Measurements from ENCODE around the gene ZBTB20.

ZBTB20 gene

DNA sequence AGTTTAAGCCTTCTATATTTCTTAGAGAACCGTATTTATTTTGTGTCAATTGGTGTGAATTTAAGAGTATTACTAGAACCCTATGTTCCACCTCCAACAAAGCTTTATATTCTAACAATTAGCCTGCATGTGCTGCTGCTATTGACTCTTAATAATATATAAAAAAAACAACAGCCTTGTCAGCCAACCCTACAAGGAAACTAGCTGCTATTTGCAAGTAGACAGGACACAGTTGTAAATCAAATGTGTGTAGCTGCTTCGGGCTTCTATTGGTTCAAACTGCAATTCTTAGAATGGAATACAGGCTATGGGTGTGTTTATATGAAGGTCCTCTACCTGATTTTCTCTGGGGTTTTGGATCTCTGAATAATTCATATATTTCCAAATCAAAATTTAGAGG, 60.7 kb downstream of the ZBTB20 start:
- H3K27me3 Mint-ChIP-seq (ENCODE audit: low read depth) = no peaks in the 10 kb centered on the region
- no peaks in the 10 kb centered on the region for H3K9me3 Mint-ChIP-seq
- H3K27ac Mint-ChIP-seq = no peak overlapping the region
- H3K36me3 Mint-ChIP-seq (ENCODE audit: low read depth) = no peaks in the 10 kb centered on the region
- no peak overlapping the region for H3K4me3 Mint-ChIP-seq
- no peaks in the 10 kb centered on the region for H3K4me1 Mint-ChIP-seq (ENCODE audit: low read depth)

DNA sequence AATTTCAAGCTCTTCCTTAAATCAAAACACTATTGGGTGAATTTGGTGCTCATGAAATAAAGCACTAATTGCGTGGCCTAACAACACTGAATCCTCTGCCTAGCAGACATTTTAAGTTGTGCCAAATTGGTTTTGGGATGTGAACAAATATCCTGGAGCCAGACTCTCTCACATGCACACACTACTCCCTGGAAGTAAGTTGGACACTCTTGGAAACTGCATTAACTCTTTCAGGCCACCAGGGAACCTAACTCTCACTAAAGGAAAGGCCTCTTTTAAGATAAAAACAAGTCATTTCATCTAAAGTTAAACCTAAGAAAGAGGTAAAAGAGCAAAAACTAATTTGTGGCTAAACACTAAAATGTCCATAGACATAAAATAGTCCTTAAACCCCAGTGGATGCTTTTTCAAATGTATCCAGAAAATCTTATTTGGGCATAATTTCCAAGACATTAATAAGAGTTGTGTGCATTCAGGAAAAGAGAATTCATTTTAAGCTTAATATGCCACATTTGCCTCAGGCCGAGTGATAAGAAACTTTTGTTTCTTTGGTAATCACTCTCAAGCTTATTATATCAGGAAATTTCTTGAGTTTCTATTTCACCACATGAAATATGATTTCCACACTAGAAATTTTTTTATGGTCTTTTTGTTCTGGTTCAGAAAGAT, 61.8 kb downstream of the ZBTB20 start:
- H3K4me1 Mint-ChIP-seq (ENCODE audit: low read depth) = no peaks in the 10 kb centered on the region
- H3K36me3 Mint-ChIP-seq (ENCODE audit: low read depth) = no peaks in the 10 kb centered on the region
- H3K27me3 Mint-ChIP-seq (ENCODE audit: low read depth) = no peaks in the 10 kb centered on the region
- H3K27ac Mint-ChIP-seq = no peak overlapping the region
- no peak overlapping the region for H3K4me3 Mint-ChIP-seq
- H3K9me3 Mint-ChIP-seq = no peaks in the 10 kb centered on the region

DNA sequence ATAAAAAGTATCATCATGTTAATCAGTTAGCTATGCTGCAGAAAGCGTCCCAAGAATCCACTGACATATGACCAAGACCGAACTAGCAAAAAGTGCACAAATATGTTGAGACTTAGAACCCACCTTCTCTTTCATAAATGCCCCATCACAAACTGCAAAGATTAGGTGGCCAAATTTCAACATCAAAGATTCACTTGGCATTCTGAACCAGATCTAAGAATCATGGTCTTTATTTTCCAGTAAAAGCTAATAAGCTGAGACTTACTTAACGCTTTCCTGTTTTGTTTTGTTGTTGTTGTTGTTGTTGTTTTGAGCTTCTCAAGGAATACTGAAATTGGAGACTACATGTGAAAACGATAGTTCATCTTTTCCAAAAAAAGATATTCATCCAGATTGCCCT, 62.4 kb downstream of the ZBTB20 start:
- H3K27me3 Mint-ChIP-seq (ENCODE audit: low read depth) = no peaks in the 10 kb centered on the region
- no peaks in the 10 kb centered on the region for H3K9me3 Mint-ChIP-seq
- H3K4me3 Mint-ChIP-seq = no peak overlapping the region
- H3K27ac Mint-ChIP-seq = no peak overlapping the region
- no peaks in the 10 kb centered on the region for H3K36me3 Mint-ChIP-seq (ENCODE audit: low read depth)
- H3K4me1 Mint-ChIP-seq (ENCODE audit: low read depth) = no peaks in the 10 kb centered on the region

DNA sequence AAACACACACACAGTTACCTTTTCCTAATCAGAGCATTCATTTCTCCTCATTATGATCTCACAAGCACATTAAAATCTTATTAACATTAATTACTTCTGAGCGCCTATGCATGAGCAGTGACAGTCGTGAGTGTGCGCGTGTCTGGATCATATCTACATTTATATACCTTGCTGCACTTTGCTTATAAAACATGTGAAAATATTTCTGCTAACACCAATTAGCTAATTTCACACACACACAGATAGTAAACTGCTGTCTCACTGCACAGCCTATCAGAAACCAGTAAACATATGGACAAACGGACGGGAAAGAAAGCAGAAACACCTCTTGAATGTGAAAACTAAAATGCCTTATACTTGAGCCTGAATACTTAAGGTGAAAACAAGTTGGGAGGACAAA, 64.8 kb downstream of the ZBTB20 start:
- H3K27me3 Mint-ChIP-seq (ENCODE audit: low read depth) = no peaks in the 10 kb centered on the region
- H3K4me3 Mint-ChIP-seq = no peak overlapping the region
- H3K36me3 Mint-ChIP-seq (ENCODE audit: low read depth) = no peaks in the 10 kb centered on the region
- no peaks in the 10 kb centered on the region for H3K9me3 Mint-ChIP-seq
- no peaks in the 10 kb centered on the region for H3K4me1 Mint-ChIP-seq (ENCODE audit: low read depth)
- H3K27ac Mint-ChIP-seq = no peak overlapping the region

DNA sequence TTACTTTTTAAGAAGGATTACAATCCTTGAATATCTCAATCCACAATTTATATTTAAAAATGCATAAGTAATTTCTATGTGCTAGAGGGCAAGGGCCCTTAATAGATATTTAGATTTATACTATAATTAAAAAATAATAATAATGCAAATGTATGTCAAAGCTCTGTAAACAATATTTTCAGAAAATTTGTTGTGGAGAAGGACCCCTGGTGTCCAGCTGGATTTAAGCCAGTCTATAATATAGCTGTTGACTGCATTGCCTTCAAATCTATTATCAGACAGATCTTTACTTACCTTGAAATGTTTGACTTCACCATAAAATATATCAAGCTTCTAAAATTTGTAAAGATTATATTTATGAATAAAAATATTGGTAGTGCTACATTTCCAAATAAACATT, 65.6 kb downstream of the ZBTB20 start:
- Mint-ChIP-seq H3K27me3 (ENCODE audit: low read depth) (no peaks in the 10 kb centered on the region), H3K36me3 (ENCODE audit: low read depth) (no peaks in the 10 kb centered on the region), H3K9me3 (no peaks in the 10 kb centered on the region), H3K4me3 (no peak overlapping the region), H3K27ac (no peak overlapping the region), H3K4me1 (ENCODE audit: low read depth) (no peaks in the 10 kb centered on the region)

DNA sequence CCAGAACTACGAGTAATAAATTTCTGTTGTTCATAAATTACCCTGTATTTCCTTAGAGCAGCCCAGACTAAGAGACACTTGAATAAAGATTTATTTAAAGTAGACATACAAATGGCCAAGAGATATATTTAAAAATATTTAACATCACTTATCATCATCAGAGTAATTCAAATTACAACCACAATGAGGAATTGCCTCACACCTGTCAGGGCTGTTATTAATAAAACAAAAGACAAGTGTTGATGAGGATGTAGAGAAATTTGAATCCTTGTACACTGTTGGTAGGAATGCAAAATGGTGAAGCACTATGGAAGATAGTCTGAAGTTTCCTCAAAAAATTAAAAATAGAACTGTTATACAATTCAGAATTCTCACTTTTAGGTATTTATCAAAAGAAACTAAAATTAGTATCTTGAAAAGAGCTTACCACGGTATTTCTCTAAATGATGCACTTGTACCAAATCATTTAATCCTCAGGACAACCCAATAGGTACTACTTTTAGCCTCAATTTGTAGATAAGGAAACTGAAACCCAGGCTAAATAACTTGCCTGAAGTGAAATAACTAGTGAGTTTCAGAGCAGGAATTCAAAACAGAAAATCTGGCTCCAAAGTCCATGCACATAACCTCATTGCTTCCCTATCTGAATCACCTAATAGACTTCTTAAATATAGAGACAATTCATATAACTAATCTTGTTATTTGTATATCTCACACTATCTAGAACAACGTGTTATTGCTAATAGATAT, 69.4 kb downstream of the ZBTB20 start:
- Mint-ChIP-seq H3K36me3 (ENCODE audit: low read depth) (peaks cover 1% of the 10 kb centered on the region), H3K4me1 (ENCODE audit: low read depth) (no peaks in the 10 kb centered on the region), H3K27me3 (ENCODE audit: low read depth) (no peaks in the 10 kb centered on the region), H3K4me3 (no peak overlapping the region), H3K9me3 (no peaks in the 10 kb centered on the region), H3K27ac (no peak overlapping the region)

DNA sequence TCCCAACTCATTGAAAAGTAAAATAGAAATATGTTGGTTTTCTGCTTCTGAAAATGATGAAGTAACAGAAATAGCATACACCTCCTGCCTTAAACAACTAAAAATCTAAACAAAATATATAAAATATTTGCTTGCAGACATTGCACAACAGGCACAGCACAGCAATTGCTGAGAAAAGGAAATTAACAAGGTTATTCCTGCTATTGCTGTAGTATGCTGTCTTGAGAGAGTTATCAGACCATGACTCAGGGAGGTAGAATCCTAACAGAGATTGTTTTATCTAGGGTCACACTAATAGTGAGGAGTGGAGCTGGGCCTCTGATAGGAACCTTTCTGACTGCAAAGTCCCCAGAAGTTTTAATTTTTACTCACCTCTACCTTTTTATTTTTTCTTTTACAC, 72.6 kb downstream of the ZBTB20 start:
- peaks cover 1% of the 10 kb centered on the region for H3K36me3 Mint-ChIP-seq (ENCODE audit: low read depth)
- H3K27ac Mint-ChIP-seq = no peak overlapping the region
- no peak overlapping the region for H3K4me3 Mint-ChIP-seq
- H3K27me3 Mint-ChIP-seq (ENCODE audit: low read depth) = no peaks in the 10 kb centered on the region
- no peaks in the 10 kb centered on the region for H3K9me3 Mint-ChIP-seq
- peaks cover 3% of the 10 kb centered on the region for H3K4me1 Mint-ChIP-seq (ENCODE audit: low read depth)

DNA sequence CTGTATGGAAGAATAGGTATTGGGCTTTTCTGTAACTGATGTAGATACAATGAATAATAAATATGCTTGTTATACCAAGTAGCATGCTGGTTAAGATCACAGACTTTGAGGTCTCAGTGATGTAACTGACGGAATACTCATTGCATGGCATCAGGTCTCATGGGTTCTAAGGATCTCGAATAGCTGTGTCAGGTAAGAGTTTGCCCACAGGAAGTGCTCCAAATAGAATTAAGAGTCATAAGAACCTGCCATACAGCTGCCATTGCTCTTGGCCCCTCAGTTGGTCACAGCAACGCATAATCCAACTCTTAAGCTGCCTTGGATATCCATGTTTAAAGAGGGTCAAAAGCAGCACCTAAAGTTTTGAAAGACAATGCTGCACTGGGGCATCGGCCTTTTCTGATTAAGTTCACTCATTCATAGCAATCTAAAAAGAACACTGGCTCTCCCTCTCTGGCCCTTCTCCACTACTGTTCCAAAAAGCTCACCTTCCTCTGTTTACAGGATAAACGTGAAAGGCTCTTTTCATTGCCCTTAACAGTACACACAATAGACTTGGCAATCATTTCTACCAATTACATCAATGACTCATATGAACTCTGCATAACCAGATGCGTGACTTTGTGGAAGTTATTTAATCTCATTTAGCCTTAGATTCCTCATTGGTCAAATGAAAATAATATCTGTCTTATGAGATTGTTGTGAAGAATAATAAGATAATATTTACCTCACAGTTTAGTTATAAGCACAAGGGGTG, 74.6 kb downstream of the ZBTB20 start:
- no peak overlapping the region for H3K27ac Mint-ChIP-seq
- H3K4me1 Mint-ChIP-seq (ENCODE audit: low read depth) = peaks cover 8% of the 10 kb centered on the region
- H3K27me3 Mint-ChIP-seq (ENCODE audit: low read depth) = no peaks in the 10 kb centered on the region
- no peaks in the 10 kb centered on the region for H3K9me3 Mint-ChIP-seq
- H3K36me3 Mint-ChIP-seq (ENCODE audit: low read depth) = peaks cover 1% of the 10 kb centered on the region
- H3K4me3 Mint-ChIP-seq = no peak overlapping the region

DNA sequence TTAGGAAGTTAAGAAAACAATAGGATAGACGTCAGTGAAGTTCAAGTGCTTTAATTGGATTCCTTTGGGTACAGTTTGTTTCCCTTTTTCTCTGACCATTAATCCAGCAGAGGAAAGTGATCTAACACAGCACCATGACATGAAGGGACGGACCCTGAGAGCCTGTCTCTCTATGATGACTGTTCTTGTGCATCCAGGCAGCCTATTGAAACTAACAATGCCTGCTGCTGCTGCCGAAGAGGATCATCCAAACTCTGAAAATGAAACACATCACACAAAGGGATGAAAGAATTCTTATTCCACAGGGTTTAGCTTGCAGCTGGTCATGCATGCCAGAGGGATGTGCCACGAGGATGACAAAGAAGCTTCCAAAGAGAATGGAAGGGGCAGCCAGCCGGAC, 75.5 kb downstream of the ZBTB20 start:
- H3K27ac Mint-ChIP-seq = no peak overlapping the region
- no peaks in the 10 kb centered on the region for H3K27me3 Mint-ChIP-seq (ENCODE audit: low read depth)
- no peak overlapping the region for H3K4me3 Mint-ChIP-seq
- no peaks in the 10 kb centered on the region for H3K9me3 Mint-ChIP-seq
- H3K4me1 Mint-ChIP-seq (ENCODE audit: low read depth) = peaks cover 8% of the 10 kb centered on the region
- H3K36me3 Mint-ChIP-seq (ENCODE audit: low read depth) = peaks cover 1% of the 10 kb centered on the region

DNA sequence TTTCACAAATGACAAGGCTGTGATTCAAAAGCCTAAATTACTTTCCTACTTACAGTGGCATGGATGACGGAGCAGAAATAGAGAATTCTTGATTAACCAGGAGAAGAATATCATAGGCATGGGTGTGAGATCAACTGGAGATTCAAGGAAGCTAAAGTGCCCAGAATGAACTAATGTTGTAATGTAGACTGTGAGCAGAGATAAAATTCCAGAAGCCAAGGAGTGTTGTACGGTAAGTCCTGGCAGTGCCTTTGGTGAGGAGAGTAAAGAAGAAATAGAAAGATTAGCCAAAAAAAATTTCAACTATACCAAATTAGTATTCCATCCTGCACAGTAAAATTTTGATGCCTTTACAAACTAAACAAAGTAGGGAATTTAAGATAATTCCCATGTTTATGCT, 75.9 kb downstream of the ZBTB20 start:
- Mint-ChIP-seq H3K4me1 (ENCODE audit: low read depth) (peaks cover 8% of the 10 kb centered on the region), H3K4me3 (no peak overlapping the region), H3K9me3 (no peaks in the 10 kb centered on the region), H3K27me3 (ENCODE audit: low read depth) (no peaks in the 10 kb centered on the region), H3K36me3 (ENCODE audit: low read depth) (peaks cover 3% of the 10 kb centered on the region), H3K27ac (no peak overlapping the region)

DNA sequence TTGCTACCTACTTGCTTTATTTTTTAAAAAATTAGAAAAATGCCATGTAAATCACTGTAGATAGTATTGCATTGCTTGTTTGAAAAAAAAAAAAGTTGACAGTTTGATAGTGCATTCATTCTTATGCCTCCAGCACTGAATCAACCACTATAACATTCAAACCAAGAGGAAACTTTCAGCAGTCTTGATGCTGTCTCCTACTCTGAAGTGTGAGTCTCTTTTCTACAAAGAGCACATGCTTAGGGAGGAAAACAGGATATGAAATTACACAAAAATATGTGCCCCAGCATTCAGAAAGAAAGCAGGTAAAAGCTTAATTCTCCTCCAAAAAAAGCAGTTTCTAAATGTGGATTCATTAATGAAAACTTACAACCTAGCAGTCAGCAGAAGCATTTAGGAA, 78.3 kb downstream of the ZBTB20 start:
- Mint-ChIP-seq H3K27me3 (ENCODE audit: low read depth) (no peaks in the 10 kb centered on the region), H3K36me3 (ENCODE audit: low read depth) (peaks cover 2% of the 10 kb centered on the region), H3K9me3 (no peaks in the 10 kb centered on the region), H3K27ac (no peak overlapping the region), H3K4me3 (no peak overlapping the region), H3K4me1 (ENCODE audit: low read depth) (peaks cover 8% of the 10 kb centered on the region)

DNA sequence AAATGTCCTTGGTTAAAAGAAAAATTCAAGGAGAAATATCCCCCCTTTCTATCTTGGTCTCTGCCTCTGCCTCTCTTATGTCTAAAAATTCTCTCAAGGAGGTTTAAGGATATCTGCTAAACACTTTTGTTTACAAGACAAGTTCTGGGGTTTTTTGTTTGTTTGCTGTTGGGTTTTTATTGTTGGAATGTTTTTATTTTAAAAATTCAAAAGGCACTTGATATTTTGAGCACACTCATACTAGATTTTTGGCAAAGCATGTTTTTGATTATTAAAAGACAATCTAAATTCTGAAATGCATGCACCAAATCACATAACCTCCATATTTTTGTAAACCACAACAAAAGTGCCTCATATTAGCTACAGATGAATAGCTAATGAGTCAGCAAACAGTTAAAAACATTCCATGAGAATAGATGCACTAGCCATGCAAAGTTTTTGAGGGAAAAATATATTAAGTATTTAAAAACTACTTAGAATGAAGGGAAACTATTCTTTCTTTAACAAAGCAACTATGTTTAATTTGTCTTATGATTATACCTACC, 84.6 kb downstream of the ZBTB20 start:
- Mint-ChIP-seq H3K4me1 (ENCODE audit: low read depth) (no peaks in the 10 kb centered on the region), H3K4me3 (no peak overlapping the region), H3K27me3 (ENCODE audit: low read depth) (no peaks in the 10 kb centered on the region), H3K9me3 (no peaks in the 10 kb centered on the region), H3K36me3 (ENCODE audit: low read depth) (peaks cover 3% of the 10 kb centered on the region), H3K27ac (no peak overlapping the region)

DNA sequence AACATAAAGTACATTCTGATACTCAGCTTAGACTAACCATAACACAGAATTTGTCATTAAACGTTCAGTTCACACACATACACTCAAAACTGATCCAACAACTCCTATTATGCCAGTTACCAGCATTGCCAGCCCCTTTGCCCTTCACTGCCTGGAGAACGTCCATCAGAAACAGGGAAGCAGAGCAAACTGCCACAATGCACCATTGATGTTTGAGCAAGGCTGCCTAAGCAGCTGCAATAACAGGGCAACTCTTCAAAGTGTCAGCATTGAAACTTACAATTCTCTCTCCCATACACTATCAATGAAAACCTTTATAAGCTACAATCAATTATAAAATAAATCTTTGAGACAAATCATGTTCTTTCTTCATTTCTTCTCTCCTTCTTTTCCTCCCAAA, 85.1 kb downstream of the ZBTB20 start:
- H3K4me3 Mint-ChIP-seq = no peak overlapping the region
- H3K36me3 Mint-ChIP-seq (ENCODE audit: low read depth) = peaks cover 3% of the 10 kb centered on the region
- no peaks in the 10 kb centered on the region for H3K4me1 Mint-ChIP-seq (ENCODE audit: low read depth)
- H3K9me3 Mint-ChIP-seq = no peaks in the 10 kb centered on the region
- H3K27ac Mint-ChIP-seq = no peak overlapping the region
- H3K27me3 Mint-ChIP-seq (ENCODE audit: low read depth) = no peaks in the 10 kb centered on the region

DNA sequence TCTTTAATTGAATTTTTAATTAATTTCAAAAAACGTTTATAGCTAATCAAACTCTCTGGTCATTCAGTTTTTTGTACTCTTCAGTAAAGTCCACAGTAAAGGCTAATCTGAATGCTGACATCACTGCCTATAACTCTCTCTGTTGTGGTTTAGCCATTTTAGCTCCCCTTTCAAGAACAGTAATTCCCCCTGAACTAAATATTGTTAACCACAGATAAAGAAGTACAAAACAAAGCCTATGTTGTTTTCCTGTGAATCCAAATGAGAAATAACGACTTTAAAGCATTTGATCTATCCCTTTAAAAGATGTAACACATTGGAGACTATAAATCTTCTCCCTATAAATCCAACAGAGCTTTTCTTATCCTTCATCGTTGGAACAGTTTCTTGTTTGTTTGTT, 94.2 kb downstream of the ZBTB20 start:
- Mint-ChIP-seq H3K27ac (no peak overlapping the region), H3K4me1 (ENCODE audit: low read depth) (no peaks in the 10 kb centered on the region), H3K27me3 (ENCODE audit: low read depth) (no peaks in the 10 kb centered on the region), H3K36me3 (ENCODE audit: low read depth) (no peaks in the 10 kb centered on the region), H3K9me3 (no peaks in the 10 kb centered on the region), H3K4me3 (no peak overlapping the region)

DNA sequence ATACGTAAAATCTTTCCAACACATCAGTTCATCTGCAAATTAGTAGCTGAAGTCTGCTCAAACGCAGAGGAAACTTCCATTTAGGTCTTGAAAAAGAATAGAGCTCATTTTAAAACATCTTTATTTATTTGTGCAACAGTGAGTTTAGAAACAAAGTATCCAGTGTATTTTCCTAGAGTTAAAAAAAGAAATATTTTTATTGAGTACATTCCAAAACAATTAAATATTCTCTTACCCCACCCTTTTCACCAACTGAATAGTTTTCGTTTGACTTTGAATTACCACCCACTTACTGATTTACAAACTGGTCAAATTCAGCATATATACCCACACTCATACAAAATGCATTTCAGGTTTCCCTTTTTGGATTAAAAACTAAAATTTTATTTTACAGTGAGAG, 104.7 kb downstream of the ZBTB20 start:
- no peak overlapping the region for H3K4me3 Mint-ChIP-seq

More for the DNA sequence above, 104.7 kb downstream of the ZBTB20 start:
- H3K27ac Mint-ChIP-seq = no peak overlapping the region
- H3K27me3 Mint-ChIP-seq (ENCODE audit: low read depth) = no peaks in the 10 kb centered on the region
- H3K9me3 Mint-ChIP-seq = no peaks in the 10 kb centered on the region
- H3K4me1 Mint-ChIP-seq (ENCODE audit: low read depth) = no peaks in the 10 kb centered on the region
- H3K36me3 Mint-ChIP-seq (ENCODE audit: low read depth) = no peaks in the 10 kb centered on the region
